M059J (cell line): ENCODE measurements around the gene WRAP73. TPM values are rescaled to one million over a fixed set of nuclear protein-coding genes. Genes with fewer than 3 reads are reported as not detected.

ENCODE experiments used
- DNase-seq: peaks from one replicate; pipeline ENCODE4 v3.0.0-alpha.2; 2012; ENCODE audit warnings: low read depth
- total RNA-seq: library from RNA; depleted of rRNA; stranded (reverse); fragments of >200 nt; shearing (Covaris generic); gene quantifications from 2 replicates; pipeline ENCODE4 v1.2.3, GENCODE V29; 2014

The WRAP73 gene
- total RNA-seq, 1 experiment from 2014 or later: 18.8 TPM

- no peak for DNase-seq
These were observed 19.5 kb upstream of the WRAP73 start for GRCh38 chr1:3669421-3669821.

GRCh38 chr1:3668585-3669300, 18.8 kb upstream of the WRAP73 start:
- peak; percentile 68 for DNase-seq

- DNase-seq: no peak
These were observed 18.2 kb upstream of the WRAP73 start for GRCh38 chr1:3668148-3668547.

- DNase-seq: no peak
These were observed 14.9 kb upstream of the WRAP73 start for GRCh38 chr1:3664700-3665375.

- no peak for DNase-seq
These were observed 14.2 kb upstream of the WRAP73 start for GRCh38 chr1:3663999-3664699.

GRCh38 chr1:3662080-3662671, 12.3 kb upstream of the WRAP73 start:
- no peak for DNase-seq

- DNase-seq: no peak
These were observed 11.7 kb upstream of the WRAP73 start for GRCh38 chr1:3661631-3662030.

GRCh38 chr1:3660704-3661103, 10.8 kb upstream of the WRAP73 start:
- no peak for DNase-seq

- no peak for DNase-seq
These were observed 9.2 kb upstream of the WRAP73 start for GRCh38 chr1:3659093-3659492.

GRCh38 chr1:3658231-3658615, 8.3 kb upstream of the WRAP73 start:
- DNase-seq: no peak

GRCh38 chr1:3657578-3658230, 7.8 kb upstream of the WRAP73 start:
- DNase-seq: no peak

GRCh38 chr1:3657096-3657475, 7.2 kb upstream of the WRAP73 start:
- DNase-seq: no peak

GRCh38 chr1:3656450-3657095, 6.7 kb upstream of the WRAP73 start:
- DNase-seq: no peak

GRCh38 chr1:3654549-3655281, 4.8 kb upstream of the WRAP73 start:
- no peak for DNase-seq

GRCh38 chr1:3653286-3653618, 3.3 kb upstream of the WRAP73 start:
- no peak for DNase-seq

GRCh38 chr1:3652548-3653285, 2.8 kb upstream of the WRAP73 start:
- no peak for DNase-seq

- no peak for DNase-seq
These were observed 2.1 kb upstream of the WRAP73 start, which contains the start of gene TP73 for GRCh38 chr1:3651930-3652547. Gene TP73 (plus strand): TSS chr1:3652516. CDS start chr1:3682366, 29,850 bp downstream.

- peak; percentile 29 for DNase-seq
These were observed 1.4 kb upstream of the WRAP73 start for GRCh38 chr1:3651026-3651929.
